HUES64 (cell line): ENCODE data around the gene PPP2R5D.

ENCODE experiments used
- H3K27ac ChIP-seq: 2 replicates; pipeline ENCODE4 v1.7.0; 2013; ENCODE audit warnings: low read depth, low read length, inconsistent platforms
- H3K27me3 ChIP-seq: 2 replicates; pipeline ENCODE4 v1.6.1; 2013; ENCODE audit warnings: mild to moderate bottlenecking, low read length; ENCODE audit not compliant: insufficient read depth
- H3K36me3 ChIP-seq: 2 replicates; pipeline ENCODE4 v1.6.1; 2013; ENCODE audit warnings: mild to moderate bottlenecking, low read length; ENCODE audit not compliant: insufficient read depth
- H3K4me1 ChIP-seq: 2 replicates; pipeline ENCODE4 v1.6.1; 2013; ENCODE audit warnings: mild to moderate bottlenecking, low read length, moderate library complexity; ENCODE audit not compliant: insufficient read depth
- H3K4me3 ChIP-seq: 2 replicates; pipeline ENCODE4 v1.5.1; 2013; ENCODE audit warnings: mild to moderate bottlenecking, low read length, moderate library complexity
- H3K9ac ChIP-seq: 2 replicates; pipeline ENCODE4 v1.6.1; 2013; ENCODE audit warnings: mild to moderate bottlenecking, low read depth, low read length
- H3K9me3 ChIP-seq: 2 replicates; pipeline ENCODE4 v1.6.1; 2013; ENCODE audit warnings: low read depth, low read length; ENCODE audit not compliant: insufficient read depth
- WGBS: fragments of 150-250, 120-280 bp; methylation state at CpG from one replicate; pipeline ENCODE4 v1.1.7; 2013; ENCODE audit warnings: missing lambda C conversion rate; 5-methylcytosine and 5-hydroxymethylcytosine counted together

PPP2R5D gene

GRCh38 chr6:43060034-43060754 lies 75.8 kb downstream of the PPP2R5D start:
- Histone ChIP-seq H3K4me1 (peaks cover 8% of the 10 kb centered on the region; the same call in 1 of the 2 replicates), H3K27me3 (no peaks in the 10 kb centered on the region), H3K36me3 (peaks cover 28% of the 10 kb centered on the region), H3K27ac (peak overlapping the region; percentile 83), H3K4me3 (peak overlapping the region; percentile 92), H3K9me3 (no peaks in the 10 kb centered on the region), H3K9ac (peak overlapping the region; percentile 81)
- 14% methylated on average over 14 of the region's 15 CpGs for WGBS

DNA sequence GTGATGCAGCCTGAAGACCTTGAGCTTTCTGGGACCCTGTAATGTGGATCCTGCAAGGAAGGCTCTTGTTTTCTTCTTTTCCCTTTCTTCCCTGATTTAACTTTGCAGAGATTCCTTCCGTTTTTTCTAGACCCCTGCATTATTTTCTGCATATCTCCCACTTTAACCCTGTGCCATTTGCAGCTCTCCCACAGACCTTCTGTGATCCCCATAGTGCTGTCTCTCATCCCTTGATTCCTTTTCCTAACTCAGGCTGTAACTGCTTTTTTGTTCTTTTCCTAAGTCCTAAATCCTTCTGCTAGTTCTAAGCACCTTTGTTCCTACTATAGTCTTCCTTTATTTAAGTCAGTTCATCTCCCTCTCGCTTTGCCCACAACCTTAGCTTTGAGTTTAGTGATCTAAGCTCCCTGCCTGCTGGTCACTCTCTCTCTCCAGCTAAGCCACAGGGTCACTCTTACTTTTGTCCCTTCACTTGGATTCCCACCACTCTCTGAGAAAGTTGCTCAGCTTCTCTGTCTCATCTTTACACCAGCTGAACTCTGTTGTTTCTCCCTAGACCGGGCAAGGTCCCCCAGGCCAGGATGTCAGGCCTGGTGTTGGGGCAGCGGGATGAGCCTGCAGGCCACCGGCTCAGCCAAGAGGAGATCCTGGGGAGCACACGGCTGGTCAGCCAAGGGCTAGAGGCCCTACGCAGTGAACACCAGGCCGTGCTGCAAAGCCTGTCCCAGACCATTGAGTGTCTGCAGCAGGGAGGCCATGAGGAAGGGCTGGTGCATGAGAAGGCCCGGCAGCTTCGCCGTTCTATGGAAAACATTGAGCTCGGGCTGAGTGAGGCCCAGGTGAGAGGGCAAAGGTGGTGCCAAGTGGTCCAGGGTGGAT lies 76.6 kb downstream of the PPP2R5D start:
- Histone ChIP-seq H3K36me3 (peaks cover 26% of the 10 kb centered on the region), H3K9ac (no peak overlapping the region), H3K27me3 (no peaks in the 10 kb centered on the region), H3K4me1 (peaks cover 8% of the 10 kb centered on the region; the same call in 1 of the 2 replicates), H3K4me3 (peak overlapping the region; percentile 92), H3K9me3 (no peaks in the 10 kb centered on the region), H3K27ac (no peak overlapping the region)
- WGBS: 91% methylated on average over 12 of the region's 12 CpGs

GRCh38 chr6:43061861-43062260 lies 77.5 kb downstream of the PPP2R5D start:
- H3K9ac ChIP-seq: no peak overlapping the region
- H3K36me3 ChIP-seq: peaks cover 20% of the 10 kb centered on the region
- H3K4me3 ChIP-seq: no peak overlapping the region
- H3K27me3 ChIP-seq: no peaks in the 10 kb centered on the region
- peaks cover 8% of the 10 kb centered on the region; the same call in 1 of the 2 replicates for H3K4me1 ChIP-seq
- WGBS: 78% methylated on average over 2 of the region's 2 CpGs
- H3K9me3 ChIP-seq: no peaks in the 10 kb centered on the region
- H3K27ac ChIP-seq: no peak overlapping the region
